Right lobe of liver (tissue), 6 donors: ENCODE results near the gene FAM13A. TPM values are rescaled to one million over a fixed set of nuclear protein-coding genes. Genes with fewer than 3 reads are reported as not detected.

Experiments
- ATAC-seq, 4 donors: fragments of 200-7000 bp; cut with Tn5 transposase; one replicate each; pipeline ENCODE4 v1.9.1; 2020; ENCODE audit warnings: mild to moderate bottlenecking in 4 of 4, moderate library complexity in 4 of 4
- DNase-seq, 3 donors: peaks; one replicate each; pipeline ENCODE4 v3.0.0-alpha.2; 2020
- H3K27ac ChIP-seq, 3 donors: fragments of 200-600 bp; one replicate each; pipeline ENCODE4 v1.8.0; 2022
- H3K27me3 ChIP-seq, 2 donors: fragments of 200-600 bp; one replicate each; pipeline ENCODE4 v1.8.0; 2022
- H3K36me3 ChIP-seq, 4 donors: fragments of 200-600 bp; sonication (generic) in 1 of 4; one replicate each; pipeline versions ENCODE4 v1.5.1 to v1.8.0; 2017 to 2022; ENCODE audit warnings: control low read depth in 1 of 4
- H3K4me1 ChIP-seq, 4 donors: fragments of 200-600 bp; sonication (generic) in 1 of 4; one replicate each; pipeline versions ENCODE4 v1.5.1 to v1.8.0; 2017 to 2022; ENCODE audit warnings: control low read depth in 1 of 4
- H3K4me3 ChIP-seq, 3 donors: fragments of 200-600 bp; one replicate each; pipeline ENCODE4 v1.8.0; 2022
- H3K9me3 ChIP-seq, 4 donors: fragments of 200-600 bp; sonication (generic) in 1 of 4; one replicate each; pipeline versions ENCODE4 v1.5.1 to v1.8.0; 2017 to 2022; ENCODE audit warnings: control low read depth in 1 of 4
- CTCF ChIP-seq, 4 donors: fragments of 200-600 bp in 3 of 4; fragments of 450-650 bp in 1 of 4; IDR thresholded peaks; one replicate each; pipeline versions ENCODE4 v1.5.1 to v1.8.0; 2016 to 2022; ENCODE audit warnings: antibody characterized with exemption in 4 of 4, mild to moderate bottlenecking in 2 of 4
- POLR2A ChIP-seq: fragments of 450-650 bp; IDR thresholded peaks from one replicate; pipeline ENCODE4 v1.6.1; 2017; ENCODE audit warnings: antibody characterized with exemption, mild to moderate bottlenecking
- WGBS: methylation state at CpG from one replicate; pipeline ENCODE4 v1.1.6; 2018; ENCODE audit warnings: low coverage, low lambda C conversion rate; ENCODE audit not compliant: insufficient coverage; ENCODE audit errors: missing lambda C conversion rate; 5-methylcytosine and 5-hydroxymethylcytosine counted together
- intact Hi-C, 2 donors: fragments of 100-400 bp; cut with DNase I; formaldehyde crosslinking; loops; one replicate each; pipeline versions ENCODE4 v1.11.2 to v1.14.1; 2022
- total RNA-seq, 6 experiments: library from RNA; depleted of rRNA in 2 of 6; stranded (reverse); fragments of >200 nt in 2 of 6; fragmentation: NEBNext Ultra II Directional in 3 of 6; extraction: Animal tissue kit (Norgen Biotek cat#: 25700) in 3 of 6; gene quantifications; one replicate each; pipeline versions ENCODE4 v1.1.0 to v1.2.4, GENCODE V29; 2016 to 2023
- donor health status: DM: no; HTN: yes; CAD: no.
- donor health status: DM: no; HTN: no; CAD: no.
- donor health status: DM: no; HTN: no; CAD: no.
- donor health status: DM: no; HTN: yes; CAD: no.
- donor health status: DM: no; HTN: yes; CAD: no.

The FAM13A gene
- total RNA-seq, 6 experiments from 2014 or later = 28.3 to 82.5 (median 51.7) TPM

- TF ChIP-seq CTCF (IDR thresholded peaks at IDR 0.05) (no peak), POLR2A (no peak)
- no peak for ATAC-seq
- no peak for DNase-seq
- Histone ChIP-seq H3K9me3 (no peaks in the 10 kb centered on the region), H3K4me1 (no peaks in the 10 kb centered on the region), H3K4me3 (no peak overlapping the region), H3K27ac (no peak overlapping the region), H3K27me3 (no peaks in the 10 kb centered on the region), H3K36me3 (no peaks in the 10 kb centered on the region)
- intact Hi-C loops = no loop called here
- WGBS = no CpG with 5 or more reads among the region's 2 CpGs
Observed at GRCh38 chr4:89036535-89036934, 20.4 kb downstream of the FAM13A start.

GRCh38 chr4:89031272-89031671 lies 25.7 kb downstream of the FAM13A start:
- intact Hi-C loops = no loop called here
- TF ChIP-seq CTCF (IDR thresholded peaks at IDR 0.05) (no peak), POLR2A (no peak)
- ATAC-seq (no peak), DNase-seq (no peak)
- no peaks in the 10 kb centered on the region for H3K27me3 ChIP-seq
- H3K36me3 ChIP-seq = no peaks in the 10 kb centered on the region
- no peak overlapping the region for H3K27ac ChIP-seq
- H3K4me1 ChIP-seq = no peaks in the 10 kb centered on the region
- no peaks in the 10 kb centered on the region for H3K9me3 ChIP-seq
- no peak overlapping the region for H3K4me3 ChIP-seq

GRCh38 chr4:89029591-89029990 lies 27.4 kb downstream of the FAM13A start:
- ATAC-seq (no peak), DNase-seq (no peak)
- intact Hi-C loops = loop anchor here in 1 of 2 donors (10.0 kb wide), 2 partner anchors 215 to 325 kb away; no protein-coding TSS in a partner anchor
- no peaks in the 10 kb centered on the region for H3K9me3 ChIP-seq
- no peaks in the 10 kb centered on the region for H3K27me3 ChIP-seq
- no peaks in the 10 kb centered on the region for H3K36me3 ChIP-seq
- TF ChIP-seq CTCF (IDR thresholded peaks at IDR 0.05) = no peak
- no peak for TF ChIP-seq POLR2A
- no peak overlapping the region for H3K4me3 ChIP-seq
- no peak overlapping the region for H3K27ac ChIP-seq
- H3K4me1 ChIP-seq = no peaks in the 10 kb centered on the region
- WGBS = 87% methylated on average over 4 of the region's 4 CpGs

GRCh38 chr4:89026542-89026941 lies 30.4 kb downstream of the FAM13A start:
- intact Hi-C loops = loop anchor here in 1 of 2 donors (10.0 kb wide), 2 partner anchors 212 to 322 kb away; no protein-coding TSS in a partner anchor
- Histone ChIP-seq H3K4me1 (no peaks in the 10 kb centered on the region), H3K27me3 (no peaks in the 10 kb centered on the region), H3K4me3 (no peak overlapping the region), H3K36me3 (no peaks in the 10 kb centered on the region), H3K27ac (no peak overlapping the region), H3K9me3 (no peaks in the 10 kb centered on the region)
- no peak for TF ChIP-seq CTCF (IDR thresholded peaks at IDR 0.05)
- no peak for TF ChIP-seq POLR2A
- WGBS = 70% methylated on average over 3 of the region's 3 CpGs
- DNase-seq (no peak), ATAC-seq (no peak)
